ENCODE results near the gene PLBD2.

- TF ChIP-seq POLR2A (IDR thresholded peaks at IDR 0.05): no peak
- no peak for TF ChIP-seq CTCF (IDR thresholded peaks at IDR 0.05)
These were observed 11.3 kb upstream of the PLBD2 start for GRCh38 chr12:113347107-113347506.

Data from body of pancreas (tissue), 4 donors.